IMR-90 (cell line): ENCODE data around the gene ATP11B. TPM values are rescaled to one million over a fixed set of nuclear protein-coding genes. Genes with fewer than 3 reads are reported as not detected.
A peak's percentile ranks its signal among the peaks of the same experiment; 100 is the strongest.
"Not testable (repeated sequence)": the region's sequence is repeated elsewhere in the genome, so short reads cannot be mapped to it uniquely, and the experiment has no call there.

Experiments
- ATAC-seq: fragments of 200-7000 bp; cut with Tn5 transposase; 2 replicates; pipeline ENCODE4 v1.9.1; 2020; ENCODE audit warnings: low read depth, mild to moderate bottlenecking, moderate library complexity
- BruUV-seq: library from RNA; stranded (reverse); fragments of 400-500 nt; replicated peaks from 2 replicates; lab custom pipeline; 2021; lab: Mats Ljungman, UMichigan
- CTCF ChIA-PET: fragments of 300-600 bp; formaldehyde crosslinking; extraction: SDS; loops from one replicate; lab custom pipeline; 2021; ENCODE audit warnings: antibody characterized with exemption; lab: Yijun Ruan, JAX
- POLR2A ChIA-PET: fragments of 300-600 bp; sonication (Branson Sonifier 250); formaldehyde crosslinking; loops from one replicate; lab custom pipeline; 2022; ENCODE audit warnings: antibody characterized with exemption; ENCODE audit not compliant: unreplicated experiment; lab: Charles Lee
- DNase-seq: peaks from one replicate; pipeline ENCODE4 v3.0.0; 2013
- H2AFZ ChIP-seq: replicated peaks from 2 replicates; pipeline ENCODE3; 2013; ENCODE audit warnings: low read length, mild to moderate bottlenecking; ENCODE audit not compliant: poor library complexity
- H2AK5ac ChIP-seq: 2 replicates; pipeline ENCODE4 v1.6.1; 2013; ENCODE audit warnings: low read depth, low read length, inconsistent platforms
- H2AK9ac ChIP-seq: replicated peaks from 2 replicates; pipeline ENCODE3; 2013; ENCODE audit warnings: mild to moderate bottlenecking, low read depth, low read length, moderate library complexity; ENCODE audit not compliant: poor library complexity
- H2BK120ac ChIP-seq: 2 replicates; pipeline ENCODE4 v1.6.1; 2013; ENCODE audit warnings: low read depth, low read length, inconsistent platforms
- H2BK15ac ChIP-seq: 3 replicates; pipeline ENCODE4 v1.6.1; 2013; ENCODE audit warnings: low read depth, low read length, inconsistent platforms
- H2BK20ac ChIP-seq: 2 replicates; pipeline ENCODE4 v1.6.1; 2013; ENCODE audit warnings: low read depth, mild to moderate bottlenecking, inconsistent platforms, low read length, moderate library complexity
- H2BK5ac ChIP-seq: 2 replicates; pipeline ENCODE4 v1.6.1; 2013; ENCODE audit warnings: mild to moderate bottlenecking, low read depth, low read length, inconsistent platforms; ENCODE audit not compliant: poor library complexity, severe bottlenecking
- H3K14ac ChIP-seq: replicated peaks from 2 replicates; pipeline ENCODE4 v1.6.1; 2013; ENCODE audit warnings: low read depth, low read length, inconsistent platforms
- H3K18ac ChIP-seq: 2 replicates; pipeline ENCODE4 v1.6.1; 2013; ENCODE audit warnings: low read depth, low read length, control low read depth
- H3K23ac ChIP-seq: 2 replicates; pipeline ENCODE4 v1.6.1; 2013; ENCODE audit warnings: low read depth, low read length, inconsistent platforms
- H3K27ac ChIP-seq: 2 replicates; pipeline ENCODE4 v1.5.1; 2013; ENCODE audit warnings: mild to moderate bottlenecking, control low read depth, low read length; ENCODE audit not compliant: insufficient read depth
- H3K27me3 ChIP-seq: 2 replicates; pipeline ENCODE4 v1.6.1; 2013; ENCODE audit warnings: low read length; ENCODE audit not compliant: control insufficient read depth, insufficient read depth
- H3K36me3 ChIP-seq: 2 replicates; pipeline ENCODE4 v1.6.1; 2013; ENCODE audit warnings: low read length, mixed read lengths; ENCODE audit not compliant: control insufficient read depth, insufficient read depth
- H3K4ac ChIP-seq: 2 replicates; pipeline ENCODE4 v1.6.1; 2013; ENCODE audit warnings: low read depth, low read length, inconsistent platforms
- H3K4me1 ChIP-seq: 2 replicates; pipeline ENCODE4 v1.6.1; 2013; ENCODE audit warnings: low read length, mixed read lengths; ENCODE audit not compliant: control insufficient read depth, insufficient read depth
- H3K4me2 ChIP-seq: 2 replicates; pipeline ENCODE4 v1.6.1; 2013; ENCODE audit warnings: low read depth, mild to moderate bottlenecking, control low read depth, low read length, moderate library complexity
- H3K4me3 ChIP-seq: 2 replicates; pipeline ENCODE4 v1.5.1; 2013; ENCODE audit warnings: low read depth, mild to moderate bottlenecking, control low read depth, low read length, moderate library complexity; ENCODE audit not compliant: insufficient read depth
- H3K56ac ChIP-seq: 2 replicates; pipeline ENCODE4 v1.6.1; 2013; ENCODE audit warnings: low read length, inconsistent platforms; ENCODE audit not compliant: insufficient read depth; ENCODE audit errors: extremely low read depth
- H3K79me1 ChIP-seq, 2 experiments: 2 replicates each; pipeline ENCODE4 v1.6.1; 2013; ENCODE audit warnings: low read length in 2 of 2, inconsistent platforms in 1 of 2, low read depth in 1 of 2
- H3K9ac ChIP-seq: 2 replicates; pipeline ENCODE4 v1.6.1; 2013; ENCODE audit warnings: low read depth, low read length, control low read depth
- H3K9me1 ChIP-seq: 2 replicates; pipeline ENCODE4 v1.6.1; 2013; ENCODE audit warnings: low read length, inconsistent platforms; ENCODE audit not compliant: insufficient read depth
- H3K9me3 ChIP-seq: 2 replicates; pipeline ENCODE4 v1.6.1; 2013; ENCODE audit warnings: low read length; ENCODE audit not compliant: control insufficient read depth, insufficient read depth
- H4K20me1 ChIP-seq: 2 replicates; pipeline ENCODE4 v1.6.1; 2013; ENCODE audit warnings: low read length, inconsistent platforms; ENCODE audit not compliant: insufficient read depth
- H4K5ac ChIP-seq: 2 replicates; pipeline ENCODE4 v1.6.1; 2013; ENCODE audit warnings: mild to moderate bottlenecking, low read depth, low read length, control low read depth
- H4K8ac ChIP-seq, 2 experiments: 2 replicates each; pipeline ENCODE4 v1.6.1; 2013; ENCODE audit warnings: low read depth in 2 of 2, low read length in 2 of 2, control low read depth in 1 of 2, inconsistent platforms in 1 of 2
- H4K91ac ChIP-seq: 2 replicates; pipeline ENCODE4 v1.6.1; 2013; ENCODE audit warnings: low read depth, low read length, inconsistent platforms; ENCODE audit not compliant: insufficient read depth
- MAFK ChIP-seq: IDR thresholded peaks from 2 replicates; pipeline ENCODE4 v1.6.1; 2012; ENCODE audit warnings: low read depth, low read length, improper control_type of control experiment
- RFX5 ChIP-seq: IDR thresholded peaks from 2 replicates; pipeline ENCODE4 v1.8.0; 2012; ENCODE audit warnings: low read depth, mild to moderate bottlenecking, low read length, moderate library complexity
- WGBS, 2 experiments: methylation state at CpG; one replicate each; pipeline versions ENCODE4 v1.1.5 to v1.1.7; 2013; ENCODE audit warnings: missing lambda C conversion rate in 2 of 2; ENCODE audit not compliant: insufficient read length in 1 of 2; ENCODE audit errors: extremely low coverage in 2 of 2; 5-methylcytosine and 5-hydroxymethylcytosine counted together
- dilution Hi-C: fragments of 300-500 bp; cut with HindIII; formaldehyde crosslinking; loops from one replicate; pipeline ENCODE4 v1.14.3; 2018; ENCODE audit warnings: low sequenced_read_pairs; ENCODE audit not compliant: unreplicated experiment
- in situ Hi-C: fragments of 300-500 bp; cut with MboI; formaldehyde crosslinking; loops from 3 replicates; pipeline ENCODE4 v1.14.3; 2019; ENCODE audit warnings: low sequenced_read_pairs, inconsistent platforms, mixed read lengths
- intact Hi-C: fragments of 100-400 bp; cut with micrococcal nuclease; formaldehyde crosslinking; loops from 2 replicates; pipeline ENCODE4 v1.10.0; 2022
- polyA plus RNA-seq, 3 experiments: library from polyadenylated mRNA; depleted of rRNA; stranded (reverse); fragments of >200 nt; gene quantifications; 2 replicates each; pipeline ENCODE4 v1.2.3, GENCODE V29; 2012; ENCODE audit warnings: low replicate concordance in 1 of 3
- total RNA-seq: library from RNA; depleted of rRNA; stranded (reverse); fragments of >200 nt; gene quantifications from 2 replicates; pipeline ENCODE4 v1.2.3, GENCODE V29; 2012

ATP11B gene
- total and polyA plus RNA-seq, 2 of the 4 experiments (the other 2 are of a cell fraction): 10.0 to 39.6 TPM

- H3K4me2 ChIP-seq: no peak overlapping the region
- H4K20me1 ChIP-seq: no peaks in the 10 kb centered on the region
- no peak overlapping the region for H3K18ac ChIP-seq
- no peaks in the 10 kb centered on the region for H3K79me1 ChIP-seq
- H2BK120ac ChIP-seq: no peak overlapping the region
- no peaks in the 10 kb centered on the region for H3K9me1 ChIP-seq
- no peak overlapping the region for H4K91ac ChIP-seq
- ChIA-PET POLR2A (no interaction called here), CTCF (interaction anchor here (0.7 kb wide), 1 partner anchor 153 kb away, joined by 4 read pairs; no protein-coding TSS in a partner anchor)
- H3K27me3 ChIP-seq: no peaks in the 10 kb centered on the region
- dilution Hi-C loops (no loop called here), intact Hi-C loops (no loop called here), in situ Hi-C loops (no loop called here)
- ATAC-seq (no peak), DNase-seq (no peak)
- no CpG with 5 or more reads among the region's 1 CpG for WGBS, 2 experiments
- no peak overlapping the region for H3K14ac ChIP-seq
- no TSS peak for BruUV-seq
- no peak overlapping the region for H3K56ac ChIP-seq
- H2AK9ac ChIP-seq: no peak overlapping the region
- H2AFZ ChIP-seq: no peak overlapping the region
- no peak overlapping the region for H3K23ac ChIP-seq
- H2BK15ac ChIP-seq: no peak overlapping the region
- no peak overlapping the region for H4K8ac ChIP-seq
- no peak overlapping the region for H3K4ac ChIP-seq
- H3K4me3 ChIP-seq: no peak overlapping the region
- no peak overlapping the region for H3K9ac ChIP-seq
- no peak overlapping the region for H3K27ac ChIP-seq
- no peak overlapping the region for H2BK20ac ChIP-seq
- H3K9me3 ChIP-seq: no peaks in the 10 kb centered on the region
- no peak overlapping the region for H2AK5ac ChIP-seq
- no peak overlapping the region for H2BK5ac ChIP-seq
- no peak for TF ChIP-seq RFX5
- TF ChIP-seq MAFK: peak; percentile 98
- H4K5ac ChIP-seq: no peak overlapping the region
- H3K36me3 ChIP-seq: peaks cover 19% of the 10 kb centered on the region
- no peaks in the 10 kb centered on the region for H3K4me1 ChIP-seq
Observed at GRCh38 chr3:182869059-182869458, 75.8 kb downstream of the ATP11B start.

- CTCF ChIA-PET: not testable (repeated sequence)
Observed at GRCh38 chr3:182870917-182871316, 77.6 kb downstream of the ATP11B start.

More at GRCh38 chr3:182870917-182871316, 77.6 kb downstream of the ATP11B start:
- H3K9ac ChIP-seq, in situ Hi-C loops, H3K18ac ChIP-seq, DNase-seq, H4K8ac ChIP-seq, H3K9me1 ChIP-seq, ATAC-seq, H2BK15ac ChIP-seq, H2AK9ac ChIP-seq, H3K27ac ChIP-seq, H3K79me1 ChIP-seq, H4K91ac ChIP-seq, H3K23ac ChIP-seq, H2BK5ac ChIP-seq, H3K4ac ChIP-seq, H2AFZ ChIP-seq, H3K9me3 ChIP-seq, H4K20me1 ChIP-seq, H2BK20ac ChIP-seq, H3K4me3 ChIP-seq, POLR2A ChIA-PET, dilution Hi-C loops, H3K4me1 ChIP-seq, H4K5ac ChIP-seq, H2BK120ac ChIP-seq, BruUV-seq, H2AK5ac ChIP-seq, H3K14ac ChIP-seq, H3K4me2 ChIP-seq, intact Hi-C loops, H3K27me3 ChIP-seq, H3K56ac ChIP-seq: not testable (repeated sequence)
- no CpG with 5 or more reads among the region's 3 CpGs for WGBS, 2 experiments
- H3K36me3 ChIP-seq: peaks cover 24% of the 10 kb centered on the region
